HG03457 (cell line): ENCODE data around the gene MRFAP1L1.

Source experiments
- ATAC-seq: cut with Tn5 transposase; IDR thresholded peaks from one replicate; pipeline ENCODE4 v1.9.1; 2021; ENCODE audit warnings: moderate number of reproducible peaks; ENCODE audit not compliant: unreplicated experiment

Gene MRFAP1L1

DNA sequence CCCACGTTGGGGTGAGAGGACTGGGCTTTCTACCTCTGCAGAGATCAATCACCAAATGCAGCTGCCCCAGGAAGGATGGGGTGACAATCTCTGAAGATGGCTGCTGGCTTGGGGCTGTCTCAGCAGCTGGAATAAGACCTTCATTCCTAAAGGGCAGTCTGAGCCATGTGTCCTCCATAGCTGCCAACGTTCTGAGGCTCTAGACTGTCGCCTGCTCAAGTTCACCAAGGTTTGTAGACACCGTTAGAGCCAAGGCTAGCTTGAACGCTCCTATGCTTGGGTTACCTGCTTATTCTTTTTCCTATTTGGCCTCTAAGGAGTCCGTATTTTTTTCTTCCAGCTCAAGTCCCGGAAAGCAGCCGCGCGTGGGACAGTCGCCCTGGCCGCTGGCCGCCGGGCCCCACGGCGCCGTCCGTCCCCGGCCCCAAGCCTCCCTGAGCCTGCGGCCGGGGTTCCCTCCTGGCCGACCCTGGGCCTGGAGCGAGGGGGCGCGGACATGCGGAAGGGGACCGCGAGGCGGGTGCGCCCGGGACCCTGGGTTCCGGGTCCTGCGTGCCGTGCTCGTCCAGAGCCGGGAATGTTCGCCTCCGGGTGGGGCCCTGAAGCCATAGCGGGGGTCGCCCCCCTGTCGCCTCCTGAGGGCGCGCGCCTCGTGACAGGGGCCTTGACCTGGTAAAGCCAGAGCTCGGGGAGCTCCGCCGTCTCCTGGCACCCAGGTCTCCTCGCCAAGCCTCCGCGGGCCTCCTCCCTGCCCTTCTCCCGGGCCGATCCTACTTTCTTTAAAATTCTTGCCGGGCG is 45.9 kb downstream of the MRFAP1L1 start:
- no peak for ATAC-seq

DNA sequence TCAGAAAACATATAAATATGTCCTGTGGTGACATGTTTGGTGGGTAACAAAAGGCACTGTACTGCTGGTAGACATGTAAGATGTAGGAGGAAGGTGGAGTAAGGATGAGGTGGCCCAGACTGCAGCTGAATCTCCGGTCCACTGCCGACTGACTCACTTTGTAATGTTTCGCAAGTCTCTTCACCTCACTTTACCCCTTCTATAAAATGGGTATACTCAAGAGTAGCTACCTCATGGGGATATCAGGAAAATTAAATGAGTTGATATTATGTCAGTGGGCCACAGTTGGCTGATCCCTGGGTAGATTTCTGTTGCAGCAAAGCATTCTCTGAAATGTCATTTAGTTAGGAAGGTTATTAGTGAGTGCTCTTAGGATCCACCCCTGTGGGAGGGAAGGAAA is 47.1 kb downstream of the MRFAP1L1 start:
- no peak for ATAC-seq

DNA sequence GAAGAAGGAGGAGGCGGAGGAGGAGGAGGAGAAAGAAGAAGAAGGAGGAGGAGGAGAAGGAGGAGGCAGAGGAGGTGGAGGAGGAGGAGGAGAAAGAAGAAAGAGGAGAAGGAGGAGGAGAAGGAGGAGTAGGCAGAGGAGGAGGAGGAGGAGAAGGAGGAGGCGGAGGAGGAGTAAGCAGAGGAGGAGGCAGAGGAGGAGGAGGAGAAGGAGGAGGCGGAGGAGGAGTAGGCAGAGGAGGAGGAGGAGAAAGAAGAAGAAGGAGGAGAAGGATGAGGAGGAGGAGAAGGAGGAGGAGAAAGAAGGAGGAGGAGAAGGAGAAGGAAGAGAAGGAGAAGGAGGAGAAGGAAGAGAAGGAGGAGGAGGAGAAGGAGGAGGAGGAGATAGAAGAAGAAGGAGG is 49.2 kb downstream of the MRFAP1L1 start:
- ATAC-seq = no peak

DNA sequence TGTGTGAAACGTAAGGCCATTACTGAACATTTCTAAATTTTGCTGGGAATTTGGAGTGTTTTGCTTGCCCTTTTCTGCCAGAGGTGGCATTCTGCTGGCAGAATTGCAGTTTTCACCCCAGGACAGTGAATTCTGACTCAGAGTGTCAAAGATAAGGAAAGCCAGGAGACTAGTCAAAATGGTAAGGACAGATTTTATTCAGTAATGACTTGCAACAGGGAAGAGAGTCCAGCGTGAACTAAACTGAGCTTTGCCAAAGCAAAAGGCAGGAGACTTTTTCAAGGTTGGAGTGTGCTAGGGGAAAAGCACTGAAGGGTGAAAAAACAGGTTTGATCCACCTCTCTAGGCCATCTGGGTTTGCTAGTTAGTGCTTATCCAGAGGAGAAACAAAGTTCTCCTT is 49.8 kb downstream of the MRFAP1L1 start:
- ATAC-seq = no peak

DNA sequence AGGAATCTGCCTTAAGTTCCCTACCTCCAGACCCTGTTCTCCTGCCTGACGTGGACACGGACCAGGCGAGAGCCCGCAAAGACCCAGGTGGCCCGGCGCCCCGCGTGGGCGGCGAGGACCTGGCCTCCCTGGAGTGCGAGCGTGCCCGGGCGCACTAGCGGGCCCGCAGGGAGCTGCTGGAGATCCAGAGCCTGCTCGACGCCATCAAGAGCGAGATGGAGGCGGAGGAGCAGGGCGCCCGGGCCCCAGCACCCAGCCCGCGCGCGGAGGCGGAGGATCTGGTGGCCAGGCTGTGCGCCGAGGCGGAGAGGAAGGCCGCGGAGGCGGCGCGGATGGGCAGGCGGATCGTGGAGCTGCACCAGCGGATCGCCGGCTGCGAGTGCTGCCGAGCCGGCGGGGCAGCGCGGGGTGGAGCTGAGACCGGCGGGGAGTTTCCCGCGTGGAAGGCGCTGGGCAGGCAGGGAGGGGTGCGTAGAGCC is 51.0 kb downstream of the MRFAP1L1 start:
- ATAC-seq = no peak

DNA sequence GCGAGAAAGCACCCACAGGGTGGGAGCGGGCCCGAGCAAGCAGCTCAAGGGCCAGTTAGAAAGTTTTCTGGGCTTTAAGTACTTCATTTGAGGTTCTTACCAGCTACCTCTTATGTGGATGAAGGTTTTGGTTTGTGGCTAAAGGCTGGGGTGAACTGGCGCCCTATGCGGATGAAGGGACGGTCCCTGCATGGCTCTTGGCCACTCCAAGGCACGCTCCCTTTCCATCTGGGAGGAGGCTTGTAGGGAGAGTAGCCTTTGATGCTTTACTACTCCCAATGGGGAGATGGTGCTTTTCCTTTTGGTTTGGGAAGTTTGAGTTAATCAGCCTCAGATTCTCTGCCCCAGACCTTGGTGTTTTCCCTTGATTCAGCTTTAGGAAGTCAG is 51.5 kb downstream of the MRFAP1L1 start:
- ATAC-seq = no peak
